Fibroblast of skin of left quadriceps (primary cell): Measurements from ENCODE around the gene DCDC1.
A peak's percentile ranks its signal among the peaks of the same experiment; 100 is the strongest.
"Not testable (repeated sequence)": the region's sequence is repeated elsewhere in the genome, so short reads cannot be mapped to it uniquely, and the experiment has no call there.

Experiments
- DNase-seq, 2 experiments: peaks; one replicate each; pipeline ENCODE4 v3.0.0-alpha.2; 2013; ENCODE audit warnings: low read depth in 2 of 2

The DCDC1 gene

GRCh38 chr11:30990625-30991296 lies 378.8 kb downstream of the DCDC1 start:
- DNase-seq: no peak

GRCh38 chr11:30987819-30988218 lies 381.7 kb downstream of the DCDC1 start:
- DNase-seq: no peak

GRCh38 chr11:30985536-30985935 lies 384.0 kb downstream of the DCDC1 start:
- DNase-seq: no peak

GRCh38 chr11:30984827-30985226 lies 384.7 kb downstream of the DCDC1 start:
- DNase-seq: no peak

DNA sequence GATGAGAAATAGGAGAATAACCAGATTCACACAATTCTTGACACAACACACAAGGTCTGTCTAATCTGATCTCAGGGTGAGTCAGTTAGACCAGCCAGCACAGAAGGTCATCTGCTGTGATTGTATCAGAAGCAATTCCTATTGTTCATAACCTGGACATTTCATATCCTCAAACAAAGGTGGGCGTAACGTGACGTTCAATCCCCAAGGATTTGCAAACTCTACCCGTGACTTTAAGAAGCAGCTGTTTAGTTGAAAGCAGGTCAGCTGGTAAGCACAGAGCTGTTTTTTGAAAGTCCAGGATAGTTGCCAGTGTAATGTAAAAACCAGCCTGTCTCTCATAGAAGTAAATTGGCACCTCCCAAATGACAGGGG lies 385.1 kb downstream of the DCDC1 start:
- no peak for DNase-seq

DNA sequence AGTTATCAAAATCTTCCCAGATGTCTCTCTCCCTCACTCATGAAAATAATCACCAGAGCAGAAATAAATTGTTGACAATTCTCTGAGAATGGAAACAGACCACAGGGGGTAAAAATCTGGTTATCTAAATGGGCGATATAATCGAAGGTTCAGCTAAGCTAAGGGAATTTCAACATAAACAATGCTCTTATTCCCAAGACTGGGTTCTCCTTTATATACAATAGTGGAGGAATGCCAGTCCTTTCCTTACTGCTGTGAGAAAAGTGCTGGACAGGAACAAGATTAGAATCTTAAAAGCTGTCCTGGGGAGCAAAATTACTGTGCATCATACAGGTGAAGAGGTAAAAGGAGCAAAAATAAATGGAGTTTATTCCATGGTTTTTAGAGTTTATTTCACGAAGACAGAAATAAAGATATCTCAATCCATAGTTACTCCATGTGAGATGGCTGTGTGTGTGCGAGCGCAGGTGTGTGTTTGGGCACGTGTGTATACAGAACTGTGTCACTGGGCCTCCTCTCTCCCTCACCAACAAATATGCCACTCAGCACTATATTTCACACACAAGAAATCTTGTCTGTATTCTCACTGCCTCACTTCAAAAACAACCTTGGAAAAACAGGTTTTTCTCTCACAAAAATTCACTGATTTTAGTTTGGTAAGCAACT lies 385.6 kb downstream of the DCDC1 start:
- DNase-seq: no peak

DNA sequence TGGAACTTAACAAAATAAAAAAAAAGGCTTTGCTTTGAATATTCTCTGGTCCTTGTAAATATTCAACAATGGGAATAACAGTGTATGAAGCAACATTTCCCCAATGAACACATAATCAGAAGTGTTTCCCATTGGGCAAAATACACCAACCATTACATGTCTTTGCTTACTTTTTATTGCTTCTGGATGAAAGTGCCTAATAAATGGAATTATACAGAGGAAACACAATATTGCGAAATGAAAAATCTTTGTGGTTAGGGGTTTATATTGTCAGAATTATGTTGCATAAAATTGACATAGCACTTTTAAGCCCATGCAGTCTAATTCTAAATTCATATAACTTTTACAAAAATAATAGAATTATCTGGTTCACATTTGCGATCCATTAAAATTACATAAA lies 386.4 kb downstream of the DCDC1 start:
- DNase-seq: no peak

GRCh38 chr11:30967579-30967978 lies 402.0 kb downstream of the DCDC1 start:
- DNase-seq: no peak

GRCh38 chr11:30960387-30960992 lies 409.0 kb downstream of the DCDC1 start:
- no peak for DNase-seq

DNA sequence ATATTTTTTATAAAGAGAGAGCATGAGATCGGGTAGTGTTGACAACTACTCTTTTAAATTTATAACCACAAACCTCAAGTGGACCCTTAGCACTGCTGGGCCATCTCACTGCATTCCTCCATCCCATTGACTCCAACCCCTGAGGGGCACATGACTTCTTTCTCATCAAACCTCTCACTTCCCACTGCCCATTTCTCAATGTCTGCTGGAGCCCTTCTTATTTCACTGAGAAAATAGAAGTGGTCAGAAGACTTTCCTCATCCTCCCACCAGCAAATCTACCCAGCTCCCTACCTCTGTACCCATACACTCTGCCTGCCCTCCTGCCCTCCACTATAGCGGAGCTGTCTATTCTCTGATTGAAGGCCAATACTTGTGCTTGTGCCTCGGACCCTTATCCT lies 412.8 kb downstream of the DCDC1 start:
- DNase-seq: no peak

DNA sequence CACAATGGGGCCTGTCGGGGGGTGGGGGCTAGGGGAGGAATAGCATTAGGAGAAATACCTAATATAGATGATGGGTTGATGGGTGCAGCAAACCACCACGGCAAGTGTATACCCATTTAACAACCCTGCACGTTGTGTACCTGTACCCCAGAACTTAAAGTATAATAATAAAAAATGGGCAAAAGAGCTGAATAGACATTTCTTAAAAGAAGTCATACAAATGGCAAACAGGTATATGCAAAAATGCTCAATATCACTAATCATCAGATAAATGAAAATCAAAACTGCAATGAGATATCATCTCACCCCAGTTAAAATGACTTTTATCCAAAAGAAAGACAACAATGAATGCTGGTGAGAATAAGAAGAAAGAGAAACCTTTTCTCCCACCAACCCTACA lies 419.7 kb downstream of the DCDC1 start:
- no peak for DNase-seq

- not testable (repeated sequence) for DNase-seq
Measured at GRCh38 chr11:30947715-30948114, 421.8 kb downstream of the DCDC1 start.

DNA sequence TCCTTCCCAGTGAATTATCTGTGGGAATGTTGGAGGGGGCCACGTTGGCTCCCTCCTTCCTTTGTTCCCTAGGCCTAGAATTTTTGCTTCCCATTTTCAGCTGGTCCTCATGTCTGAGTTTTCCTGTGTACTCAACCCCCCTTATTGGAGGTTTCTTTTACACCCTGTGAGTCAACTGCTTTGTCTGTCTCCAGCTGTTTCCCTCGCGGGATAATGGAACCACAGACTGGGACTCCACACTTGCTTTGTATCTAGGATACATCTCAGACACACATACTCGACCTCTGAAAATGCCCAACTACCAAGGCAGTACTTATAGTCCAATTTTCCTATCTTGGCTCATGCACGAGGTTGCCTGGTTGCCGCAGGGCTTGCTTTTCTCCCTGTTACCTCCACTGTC lies 430.7 kb downstream of the DCDC1 start:
- DNase-seq: no peak

DNA sequence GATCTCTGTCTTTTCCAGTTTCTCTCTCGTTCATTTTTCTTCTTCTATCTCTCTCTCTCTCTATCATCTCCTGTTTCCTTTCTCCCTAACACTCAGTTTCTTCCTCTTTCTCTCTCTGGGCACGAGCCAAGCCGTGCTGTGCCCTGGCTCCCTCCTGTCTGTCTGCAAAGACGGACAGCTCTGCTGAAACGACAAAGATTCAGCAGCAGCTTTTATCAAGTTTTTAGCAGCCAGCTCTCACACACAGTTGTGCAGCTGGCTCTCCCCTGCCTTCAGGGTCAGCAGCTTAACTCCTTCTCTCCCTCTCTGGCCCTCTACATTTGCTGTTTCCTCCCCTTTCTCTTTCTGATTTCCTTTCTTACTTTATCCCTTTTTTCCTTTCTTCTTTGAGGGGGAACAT lies 431.4 kb downstream of the DCDC1 start:
- DNase-seq: no peak

DNA sequence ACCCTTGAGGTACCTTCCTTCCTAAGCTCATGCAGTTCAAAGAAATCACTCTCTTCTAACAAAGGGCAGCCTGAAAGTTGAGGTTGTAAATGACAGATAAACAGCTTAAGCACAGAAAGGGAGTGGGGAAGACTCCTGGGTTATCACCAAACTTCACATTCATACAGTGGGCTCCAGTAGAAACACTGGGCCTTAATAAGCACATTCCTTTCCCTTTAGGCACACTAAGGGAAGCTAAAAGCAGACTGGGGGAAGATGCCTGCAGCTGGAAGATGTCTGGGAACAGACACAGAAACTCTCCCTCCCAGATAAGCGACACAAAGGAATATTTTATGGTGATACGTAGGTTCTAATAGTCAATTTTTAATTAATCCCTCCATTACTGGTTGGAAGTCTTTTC lies 433.0 kb downstream of the DCDC1 start:
- peak in 1 of 2 experiments; percentile 9 for DNase-seq

- no peak for DNase-seq
Measured at GRCh38 chr11:30935861-30936260, 433.7 kb downstream of the DCDC1 start.

- DNase-seq: no peak
Measured at GRCh38 chr11:30926130-30926529, 443.4 kb downstream of the DCDC1 start.

DNA sequence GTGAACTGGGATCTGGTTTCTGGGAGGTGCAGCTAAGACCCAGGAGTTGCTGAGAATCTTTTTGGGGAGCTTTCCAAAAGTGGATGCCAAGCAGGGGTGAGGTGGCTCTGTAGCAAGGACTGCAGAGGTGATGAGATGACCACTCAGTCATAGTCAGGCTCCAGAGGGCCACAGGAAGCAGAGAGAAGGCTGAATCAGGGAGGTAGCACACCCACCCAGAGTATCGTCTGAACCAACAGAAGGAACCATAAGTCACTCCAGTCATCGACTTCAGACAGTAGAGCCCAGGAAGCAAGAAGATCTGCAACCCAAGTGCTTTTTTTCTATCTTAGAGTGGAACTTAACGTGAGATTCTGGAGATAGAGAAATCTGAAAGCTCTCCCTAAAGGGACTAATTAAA lies 447.7 kb downstream of the DCDC1 start:
- no peak for DNase-seq

GRCh38 chr11:30919389-30920152 lies 450.0 kb downstream of the DCDC1 start:
- DNase-seq: no peak

GRCh38 chr11:30917859-30918478 lies 451.6 kb downstream of the DCDC1 start:
- peak; percentile 45 to 48 for DNase-seq

DNA sequence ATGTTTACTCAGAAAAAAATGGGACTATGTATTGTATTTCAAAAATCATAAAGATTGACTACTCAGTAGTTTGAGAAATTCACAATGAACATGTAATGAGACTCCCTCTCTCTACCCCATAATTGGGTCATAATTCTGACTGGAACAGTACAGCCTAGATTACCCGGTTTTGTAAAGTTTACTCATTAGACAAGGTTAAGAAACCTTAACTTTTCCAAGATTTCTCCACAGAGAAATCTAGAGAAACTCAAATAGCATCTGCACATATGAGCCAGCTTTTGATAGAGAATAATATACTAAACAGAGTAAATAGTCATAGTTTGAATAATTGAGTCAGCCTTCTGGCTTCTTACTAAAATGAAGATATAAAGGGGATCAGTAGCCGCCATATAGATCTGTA lies 452.3 kb downstream of the DCDC1 start:
- DNase-seq: no peak

- DNase-seq: no peak
Measured at GRCh38 chr11:30916764-30917163, 452.8 kb downstream of the DCDC1 start.
